ENCODE results near the gene PER2. TPM values are rescaled to one million over a fixed set of nuclear protein-coding genes. Genes with fewer than 3 reads are reported as not detected.
"Not testable (repeated sequence)": the region's sequence is repeated elsewhere in the genome, so short reads cannot be mapped to it uniquely, and the experiment has no call there.

The PER2 gene
- total RNA-seq, 2 experiments from 2014 or later, result 5.5 to 7.2 TPM

- Mint-ChIP-seq H3K36me3 (peaks cover 1% of the 10 kb centered on the region), H3K9me3 (no peaks in the 10 kb centered on the region), H3K4me1 (ENCODE audit: low read depth) (peaks cover 19% of the 10 kb centered on the region), H3K4me3 (peak overlapping the region; percentile 60), H3K27ac (no peak overlapping the region), H3K27me3 (no peaks in the 10 kb centered on the region)
- CTCF ChIA-PET, result interaction anchor here (0.6 kb wide), 1 partner anchor 464 kb away, joined by 3 read pairs; no protein-coding TSS in a partner anchor
- DNase-seq, result no peak
- intact Hi-C loops (cut with micrococcal nuclease), result no loop called here
- POLR2A ChIA-PET, result interaction anchor here (1.1 kb wide), 1 partner anchor 34 kb away, joined by 3 read pairs; no protein-coding TSS in a partner anchor
These were observed 33.6 kb upstream of the PER2 start for GRCh38 chr2:238322001-238322411.

GRCh38 chr2:238321467-238321866, 33.1 kb upstream of the PER2 start:
- Mint-ChIP-seq H3K27me3 (no peaks in the 10 kb centered on the region), H3K9me3 (no peaks in the 10 kb centered on the region), H3K36me3 (peaks cover 1% of the 10 kb centered on the region), H3K4me3 (peak overlapping the region; percentile 60), H3K4me1 (ENCODE audit: low read depth) (peaks cover 19% of the 10 kb centered on the region), H3K27ac (no peak overlapping the region)
- ChIA-PET POLR2A (interaction anchor here (0.6 to 1.1 kb wide), 2 partner anchors 34 to 977 kb away, joined by 3 read pairs; no protein-coding TSS in a partner anchor), CTCF (interaction anchor here (0.6 kb wide), 1 partner anchor 465 kb away, joined by 3 read pairs; no protein-coding TSS in a partner anchor)
- intact Hi-C loops (cut with micrococcal nuclease), result no loop called here
- DNase-seq, result no peak

DNA sequence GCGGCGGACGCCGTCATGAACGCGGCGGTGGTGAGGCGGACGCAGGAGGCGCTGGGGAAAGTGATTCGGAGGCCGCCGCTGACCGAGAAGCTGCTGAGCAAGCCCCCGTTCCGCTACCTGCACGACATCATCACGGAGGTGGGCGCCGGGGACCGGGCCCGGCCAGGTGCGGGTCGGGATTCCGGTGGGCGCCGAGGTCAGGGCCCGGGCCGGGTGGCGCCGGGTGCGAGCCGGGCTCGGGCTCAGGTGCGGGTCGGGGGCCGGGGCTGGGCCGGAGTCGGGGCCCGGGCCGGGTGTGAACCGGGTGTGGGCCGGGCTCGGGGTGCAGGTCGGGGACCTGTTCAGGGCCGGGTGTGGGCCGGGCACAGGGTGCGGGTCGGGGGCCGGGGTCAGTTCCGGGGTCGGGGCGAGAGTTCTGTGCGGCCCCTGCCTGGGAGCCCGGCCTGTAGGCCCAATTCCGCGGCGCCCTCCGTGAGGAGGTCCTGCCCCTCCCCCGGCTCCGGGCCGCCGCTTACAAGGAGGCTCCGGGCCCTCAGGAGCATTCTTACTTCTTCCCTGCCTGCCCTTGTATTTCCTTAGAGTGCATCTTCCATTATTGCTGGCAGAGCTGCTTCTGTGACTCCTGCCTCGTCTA, 32.4 kb upstream of the PER2 start:
- CTCF ChIA-PET, result interaction anchor here (0.6 to 1.6 kb wide), 2 partner anchors 10 to 60 kb away, joined by 3 to 10 read pairs; no protein-coding TSS in a partner anchor
- POLR2A ChIA-PET, result interaction anchor here (0.6 kb wide), 1 partner anchor 978 kb away, joined by 3 read pairs; no protein-coding TSS in a partner anchor
- DNase-seq, result peak; percentile 15
- intact Hi-C loops (cut with micrococcal nuclease), result loop anchor here (1.0 kb wide), 1 partner anchor 32 kb away; the partner anchor contains the start of gene PER2
- Mint-ChIP-seq H3K27me3 (peaks cover 2% of the 10 kb centered on the region), H3K4me1 (ENCODE audit: low read depth) (peaks cover 19% of the 10 kb centered on the region), H3K36me3 (no peaks in the 10 kb centered on the region), H3K9me3 (no peaks in the 10 kb centered on the region), H3K27ac (no peak overlapping the region), H3K4me3 (peak overlapping the region; percentile 71)

DNA sequence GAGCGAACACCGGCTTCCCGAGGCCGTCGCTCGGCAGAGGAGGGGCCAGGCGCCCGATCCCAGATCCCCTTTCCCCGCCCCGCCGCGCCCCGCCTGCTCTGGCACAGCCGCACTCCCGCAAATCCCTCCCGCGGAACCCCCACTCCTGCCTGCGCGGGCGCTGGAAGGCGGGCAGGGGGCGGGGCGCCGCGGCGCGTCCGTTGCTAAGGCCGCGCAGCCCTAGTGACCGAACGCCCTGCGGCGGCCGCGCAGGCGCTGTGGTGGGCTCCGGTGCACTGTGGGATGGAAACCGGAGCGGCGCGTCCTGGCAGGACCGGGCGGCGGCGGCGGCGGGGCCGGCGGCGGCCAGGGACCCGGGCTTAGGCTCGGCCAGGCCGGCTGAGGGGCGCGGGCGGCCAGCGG, 31.8 kb upstream of the PER2 start, which contains the start of gene TRAF3IP1:
TSS of gene TRAF3IP1 (plus strand) at position 273 of the 402 bp plus-strand sequence. CDS start 145 bp downstream, outside the sequence.
- Mint-ChIP-seq H3K27me3 (peaks cover 3% of the 10 kb centered on the region), H3K27ac (no peak within 1 kb of the TSS), H3K4me1 (ENCODE audit: low read depth) (peaks cover 16% of the 10 kb centered on the region), H3K4me3 (peak within 1 kb of the TSS; percentile 71), H3K9me3 (no peaks in the 10 kb centered on the region), H3K36me3 (no peaks in the 10 kb centered on the region)
- DNase-seq, result peak; percentile 89
- intact Hi-C loops (cut with micrococcal nuclease), result loop anchor here (1.0 kb wide), 1 partner anchor 32 kb away; the partner anchor contains the start of gene PER2
- ChIA-PET CTCF (interaction anchor here (1.6 kb wide), 1 partner anchor 60 kb away, joined by 10 read pairs; no protein-coding TSS in a partner anchor), POLR2A (no interaction called here)

GRCh38 chr2:238315031-238315595, 26.7 kb upstream of the PER2 start:
- Mint-ChIP-seq H3K4me3 (no peak overlapping the region), H3K27ac (no peak overlapping the region), H3K36me3 (no peaks in the 10 kb centered on the region), H3K4me1 (ENCODE audit: low read depth) (peaks cover 5% of the 10 kb centered on the region), H3K27me3 (peaks cover 3% of the 10 kb centered on the region), H3K9me3 (no peaks in the 10 kb centered on the region)
- intact Hi-C loops (cut with micrococcal nuclease), result no loop called here
- ChIA-PET CTCF (no interaction called here), POLR2A (no interaction called here)
- no peak for DNase-seq

DNA sequence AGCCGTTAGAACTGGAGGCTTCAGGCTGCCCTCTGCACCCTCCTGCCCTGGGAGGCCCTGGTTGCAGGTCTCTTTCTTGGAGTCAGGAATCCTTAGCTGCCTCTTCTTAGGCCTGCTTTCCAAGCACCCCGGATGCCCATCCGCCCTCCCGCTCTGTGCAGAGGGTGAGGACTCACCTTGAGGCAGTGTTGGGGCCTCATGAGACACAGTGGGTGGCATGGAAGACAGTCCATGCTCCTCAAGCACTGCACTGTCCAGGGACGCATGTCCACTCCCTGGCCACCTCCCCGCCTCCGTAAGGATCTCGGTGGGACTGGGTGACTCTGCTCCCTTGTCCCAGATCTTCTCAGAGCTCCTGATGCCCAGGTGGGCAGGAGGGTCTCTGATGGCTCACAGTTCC, 26.2 kb upstream of the PER2 start:
- H3K4me3 Mint-ChIP-seq, result no peak overlapping the region
- no peaks in the 10 kb centered on the region for H3K9me3 Mint-ChIP-seq
- H3K4me1 Mint-ChIP-seq (ENCODE audit: low read depth), result peaks cover under 1% of the 10 kb centered on the region
- H3K27me3 Mint-ChIP-seq, result peaks cover 3% of the 10 kb centered on the region
- POLR2A ChIA-PET, result no interaction called here
- intact Hi-C loops (cut with micrococcal nuclease), result no loop called here
- DNase-seq, result no peak
- no peaks in the 10 kb centered on the region for H3K36me3 Mint-ChIP-seq
- CTCF ChIA-PET, result no interaction called here
- H3K27ac Mint-ChIP-seq, result no peak overlapping the region

- Mint-ChIP-seq H3K27me3 (peaks cover 6% of the 10 kb centered on the region), H3K4me1 (ENCODE audit: low read depth) (no peaks in the 10 kb centered on the region), H3K36me3 (no peaks in the 10 kb centered on the region), H3K27ac (no peak overlapping the region), H3K9me3 (no peaks in the 10 kb centered on the region), H3K4me3 (no peak overlapping the region)
- POLR2A ChIA-PET, result no interaction called here
- CTCF ChIA-PET, result interaction anchor here (0.6 kb wide), 1 partner anchor 218 kb away, joined by 3 read pairs; no protein-coding TSS in a partner anchor
- no peak for DNase-seq
- intact Hi-C loops (cut with micrococcal nuclease), result no loop called here
These were observed 25.6 kb upstream of the PER2 start for GRCh38 chr2:238313991-238314350.

GRCh38 chr2:238313289-238313990, 25.0 kb upstream of the PER2 start:
- H3K4me3 Mint-ChIP-seq, result no peak overlapping the region
- no peak for DNase-seq
- H3K36me3 Mint-ChIP-seq, result no peaks in the 10 kb centered on the region
- ChIA-PET POLR2A (no interaction called here), CTCF (interaction anchor here (0.6 kb wide), 1 partner anchor 217 kb away, joined by 3 read pairs; no protein-coding TSS in a partner anchor)
- H3K4me1 Mint-ChIP-seq (ENCODE audit: low read depth), result no peaks in the 10 kb centered on the region
- H3K9me3 Mint-ChIP-seq, result no peaks in the 10 kb centered on the region
- H3K27me3 Mint-ChIP-seq, result peaks cover 6% of the 10 kb centered on the region
- no peak overlapping the region for H3K27ac Mint-ChIP-seq
- intact Hi-C loops (cut with micrococcal nuclease), result no loop called here

DNA sequence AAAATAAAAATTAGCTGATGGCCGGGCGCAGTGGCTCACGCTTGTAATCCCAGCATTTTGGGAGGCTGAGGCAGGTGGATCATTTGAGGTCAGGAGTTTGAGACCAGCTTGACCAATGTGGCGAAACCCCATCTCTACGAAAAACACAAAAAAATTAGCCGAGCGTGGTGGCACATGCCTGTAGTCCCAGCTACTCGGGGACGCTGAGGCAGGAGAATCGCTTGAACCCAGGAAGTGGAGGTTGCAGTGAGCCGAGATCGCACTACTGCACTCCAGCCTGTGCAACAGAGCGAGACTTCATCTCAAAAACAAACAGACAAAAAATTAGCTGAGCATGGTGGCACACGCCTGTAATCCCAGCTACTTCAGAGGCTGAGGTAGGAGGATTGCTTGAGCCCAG, 22.3 kb upstream of the PER2 start:
- H3K4me3 Mint-ChIP-seq; H3K27ac Mint-ChIP-seq; H3K27me3 Mint-ChIP-seq; intact Hi-C loops (cut with micrococcal nuclease); POLR2A ChIA-PET; H3K36me3 Mint-ChIP-seq; DNase-seq; H3K4me1 Mint-ChIP-seq (ENCODE audit: low read depth); H3K9me3 Mint-ChIP-seq; CTCF ChIA-PET: not testable (repeated sequence)

- Mint-ChIP-seq H3K36me3 (no peaks in the 10 kb centered on the region), H3K27ac (no peak overlapping the region), H3K4me1 (ENCODE audit: low read depth) (no peaks in the 10 kb centered on the region), H3K9me3 (no peaks in the 10 kb centered on the region), H3K27me3 (peaks cover 2% of the 10 kb centered on the region), H3K4me3 (no peak overlapping the region)
- intact Hi-C loops (cut with micrococcal nuclease), result no loop called here
- DNase-seq, result no peak
- POLR2A ChIA-PET, result no interaction called here
- CTCF ChIA-PET, result no interaction called here
These were observed 19.8 kb upstream of the PER2 start for GRCh38 chr2:238308177-238308576.

DNA sequence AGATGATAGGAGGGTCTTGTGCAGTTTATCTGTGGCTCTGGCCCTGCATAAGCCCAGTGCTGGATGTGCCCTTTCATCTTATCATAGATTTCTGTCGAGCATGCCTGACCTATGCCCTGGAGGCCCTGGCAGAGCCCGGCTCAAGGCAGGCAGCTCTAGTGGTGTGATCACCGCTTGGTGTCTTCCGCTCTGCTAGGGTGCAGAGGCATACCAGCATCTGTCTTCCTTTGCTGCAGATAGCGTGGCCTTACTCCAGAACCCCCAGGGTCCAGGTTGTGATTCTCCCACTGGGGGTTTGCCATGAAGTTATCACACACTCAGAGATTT, 18.2 kb upstream of the PER2 start:
- ChIA-PET POLR2A (no interaction called here), CTCF (no interaction called here)
- Mint-ChIP-seq H3K36me3 (no peaks in the 10 kb centered on the region), H3K9me3 (no peaks in the 10 kb centered on the region), H3K27ac (no peak overlapping the region), H3K4me3 (no peak overlapping the region), H3K4me1 (ENCODE audit: low read depth) (no peaks in the 10 kb centered on the region), H3K27me3 (peaks cover 2% of the 10 kb centered on the region)
- DNase-seq, result no peak
- intact Hi-C loops (cut with micrococcal nuclease), result no loop called here

- DNase-seq, result no peak
- Mint-ChIP-seq H3K4me1 (ENCODE audit: low read depth) (no peaks in the 10 kb centered on the region), H3K27ac (no peak overlapping the region), H3K4me3 (no peak overlapping the region), H3K27me3 (peaks cover 2% of the 10 kb centered on the region), H3K9me3 (no peaks in the 10 kb centered on the region), H3K36me3 (no peaks in the 10 kb centered on the region)
- intact Hi-C loops (cut with micrococcal nuclease), result no loop called here
- POLR2A ChIA-PET, result no interaction called here
- CTCF ChIA-PET, result no interaction called here
These were observed 17.7 kb upstream of the PER2 start for GRCh38 chr2:238305965-238306671.

Measured in activated CD4-positive, alpha-beta memory T cell treated with anti-CD3 and anti-CD28 coated beads for 36 hours (primary cell).